Inflammatory macrophage (primary cell): ENCODE data around the gene PCNX2.
A peak's percentile ranks its signal among the peaks of the same experiment; 100 is the strongest.

ENCODE experiments used
- DNase-seq, 2 donors: peaks; one replicate each; pipeline ENCODE4 v3.0.0-alpha.2; 2020 to 2022

PCNX2 gene

GRCh38 chr1:233315718-233316301 lies 20.3 kb upstream of the PCNX2 start:
- DNase-seq = no peak

GRCh38 chr1:233313434-233314155 lies 18.1 kb upstream of the PCNX2 start:
- DNase-seq = no peak

GRCh38 chr1:233304489-233305102 lies 9.1 kb upstream of the PCNX2 start:
- DNase-seq = peak; percentile 18 to 41

- no peak for DNase-seq
Observed at GRCh38 chr1:233300326-233300725, 4.8 kb upstream of the PCNX2 start.

GRCh38 chr1:233299450-233299849 lies 3.9 kb upstream of the PCNX2 start:
- DNase-seq = no peak

- DNase-seq = no peak
Observed at GRCh38 chr1:233295975-233296322, 424 bp upstream of the PCNX2 start.

- peak; percentile 29 to 56 for DNase-seq
Observed at GRCh38 chr1:233294913-233295236, 650 bp downstream of the PCNX2 start.

- DNase-seq = peak in 1 of 2 donors; percentile 20
Observed at GRCh38 chr1:233293556-233294446, 1.7 kb downstream of the PCNX2 start.

- DNase-seq = peak; percentile 28 to 37
Observed at GRCh38 chr1:233290396-233291034, 5.0 kb downstream of the PCNX2 start.

- DNase-seq = no peak
Observed at GRCh38 chr1:233289676-233290075, 5.8 kb downstream of the PCNX2 start.

- no peak for DNase-seq
Observed at GRCh38 chr1:233282582-233282886, 13.0 kb downstream of the PCNX2 start.

GRCh38 chr1:233281711-233282581 lies 13.6 kb downstream of the PCNX2 start:
- peak; percentile 66 to 70 for DNase-seq

GRCh38 chr1:233279971-233280370 lies 15.6 kb downstream of the PCNX2 start:
- DNase-seq = no peak

- DNase-seq = peak; percentile 41 to 55
Observed at GRCh38 chr1:233278631-233279030, 16.9 kb downstream of the PCNX2 start.

- peak; percentile 38 to 53 for DNase-seq
Observed at GRCh38 chr1:233277637-233278606, 17.6 kb downstream of the PCNX2 start.

- DNase-seq = peak; percentile 21 to 52
Observed at GRCh38 chr1:233269656-233270055, 25.9 kb downstream of the PCNX2 start.

- DNase-seq = peak; percentile 32 to 48
Observed at GRCh38 chr1:233268389-233269022, 27.0 kb downstream of the PCNX2 start.

- DNase-seq = no peak
Observed at GRCh38 chr1:233261695-233262094, 33.8 kb downstream of the PCNX2 start.

GRCh38 chr1:233261206-233261605 lies 34.3 kb downstream of the PCNX2 start:
- DNase-seq = no peak

- no peak for DNase-seq
Observed at GRCh38 chr1:233257786-233258185, 37.7 kb downstream of the PCNX2 start.
